AG04450 (cell line): ENCODE data around the gene GNAL. TPM values are rescaled to one million over a fixed set of nuclear protein-coding genes. Genes with fewer than 3 reads are reported as not detected.

Experiments
- CTCF ChIA-PET: fragments of 300-600, 350-600 bp; formaldehyde crosslinking; extraction: SDS; loops from one replicate; lab custom pipeline; 2022; ENCODE audit warnings: antibody characterized with exemption, inconsistent platforms; lab: Charles Lee
- POLR2A ChIA-PET: fragments of 350-600 bp; formaldehyde crosslinking; extraction: SDS; loops from one replicate; lab custom pipeline; 2021; ENCODE audit warnings: antibody characterized with exemption, inconsistent platforms; lab: Yijun Ruan, JAX
- DNase-seq: peaks from one replicate; pipeline ENCODE4 v3.0.0-alpha.2; 2011; ENCODE audit warnings: low read depth, low spot score
- H3K27ac ChIP-seq: one replicate; pipeline ENCODE4 v1.5.1; 2012; ENCODE audit warnings: low read depth, low read length, control low read depth
- H3K27me3 ChIP-seq: one replicate; pipeline ENCODE4 v1.6.0; 2012; ENCODE audit warnings: low read length; ENCODE audit not compliant: control insufficient read depth, insufficient read depth
- H3K4me3 ChIP-seq: 2 replicates; pipeline ENCODE4 v1.5.1; 2011; ENCODE audit warnings: mild to moderate bottlenecking, low read depth, low read length, control low read depth
- H3K9me3 ChIP-seq: 2 replicates; pipeline ENCODE4 v1.5.1; 2012; ENCODE audit warnings: low read length; ENCODE audit not compliant: control insufficient read depth, insufficient read depth
- CTCF ChIP-seq: IDR thresholded peaks from 2 replicates; pipeline ENCODE4 v1.5.1; 2011; ENCODE audit warnings: low read depth, low read length, control low read depth, inconsistent platforms
- polyA plus RNA-seq: library from polyadenylated mRNA; depleted of rRNA; stranded (reverse); fragments of >200 nt; gene quantifications from 2 replicates; pipeline ENCODE4 v1.2.3, GENCODE V29; 2011

The GNAL gene
- polyA plus RNA-seq, 1 experiment = 0.51 TPM

DNA sequence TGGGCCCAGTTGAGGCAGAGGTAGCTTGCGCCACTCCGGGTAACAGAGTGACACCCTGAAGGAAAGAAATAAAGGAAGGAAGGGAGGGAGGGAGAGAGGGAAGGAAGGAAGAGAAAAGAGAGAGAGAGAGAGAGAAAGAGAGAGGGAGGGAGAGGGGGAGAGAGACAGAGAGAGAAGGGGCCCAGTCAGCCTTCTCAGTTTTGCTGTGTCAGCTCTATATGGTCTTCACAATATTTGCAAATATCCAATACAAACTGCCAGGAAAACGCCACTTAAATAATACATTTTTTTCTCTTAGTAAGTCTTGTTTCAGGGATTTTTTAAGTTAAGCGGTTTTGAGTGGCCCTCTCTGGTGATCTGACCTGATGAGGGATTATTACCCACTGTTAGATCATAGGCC lies 156.6 kb downstream of the GNAL start:
- DNase-seq = no peak
- Histone ChIP-seq H3K9me3 (no peaks in the 10 kb centered on the region), H3K27ac (no peak overlapping the region), H3K4me3 (no peak overlapping the region), H3K27me3 (no peaks in the 10 kb centered on the region)
- ChIA-PET POLR2A (no interaction called here), CTCF (interaction anchor here (0.5 to 1.4 kb wide), 3 partner anchors 112 to 190 kb away, joined by 4 to 6 read pairs (median 6); partner anchors contain the start of gene IMPA2)
- TF ChIP-seq CTCF = no peak

DNA sequence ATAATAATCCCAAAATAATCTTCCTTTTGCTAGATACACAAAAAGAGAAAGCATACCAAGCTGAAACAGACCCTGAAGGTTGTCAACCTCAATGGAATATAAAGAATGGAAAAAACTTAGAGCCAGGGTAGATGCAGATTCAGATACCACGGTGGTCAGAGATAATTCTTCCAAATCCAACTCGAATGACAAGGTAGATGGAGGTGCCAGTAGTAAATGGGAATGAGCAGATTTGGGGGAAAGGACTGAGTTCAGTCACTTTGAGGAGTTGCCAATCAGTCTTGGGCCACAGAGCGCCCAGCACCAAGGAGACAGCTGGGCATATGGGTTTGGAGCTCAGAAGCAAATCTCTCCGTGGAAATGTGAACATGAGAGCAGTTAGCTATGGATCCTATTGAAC lies 158.7 kb downstream of the GNAL start:
- no peak for TF ChIP-seq CTCF
- Histone ChIP-seq H3K27ac (no peak overlapping the region), H3K4me3 (no peak overlapping the region), H3K27me3 (no peaks in the 10 kb centered on the region), H3K9me3 (0 out of 2 replicates have a peak, but pooled peaks cover 3% of the 10 kb centered on the region)
- CTCF ChIA-PET = interaction anchor here (1.0 to 2.7 kb wide), 2 partner anchors 115 to 147 kb away, joined by 3 to 8 read pairs; no protein-coding TSS in a partner anchor
- no peak for DNase-seq
- POLR2A ChIA-PET = no interaction called here

DNA sequence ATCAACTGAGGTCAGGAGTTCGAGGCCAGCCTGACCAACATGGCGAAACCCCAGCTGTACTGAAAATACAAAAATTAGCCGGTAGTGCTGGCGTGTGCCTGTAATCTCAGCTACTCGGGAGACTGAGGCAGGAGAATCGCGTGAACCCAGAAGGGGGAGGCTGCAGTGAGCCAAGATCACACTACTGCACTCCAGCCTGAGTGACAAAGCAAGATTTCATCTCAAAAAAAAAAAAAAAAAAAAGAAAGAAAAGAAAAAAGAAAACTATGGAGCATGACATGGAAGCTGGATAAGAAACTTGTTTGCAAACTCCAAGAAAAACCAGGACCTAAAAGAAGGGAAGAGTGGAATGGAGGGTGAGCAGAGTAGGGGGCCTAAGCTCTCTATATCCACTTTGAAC lies 160.2 kb downstream of the GNAL start:
- no peak for DNase-seq
- no peak for TF ChIP-seq CTCF
- ChIA-PET POLR2A (interaction anchor here (0.6 kb wide), 1 partner anchor 40 kb away, joined by 4 read pairs; no protein-coding TSS in a partner anchor), CTCF (interaction anchor here (0.6 to 2.7 kb wide), 3 partner anchors 116 to 193 kb away, joined by 3 to 8 read pairs (median 4); no protein-coding TSS in a partner anchor)
- Histone ChIP-seq H3K27ac (no peak overlapping the region), H3K9me3 (0 out of 2 replicates have a peak, but pooled peaks cover 3% of the 10 kb centered on the region), H3K4me3 (no peak overlapping the region), H3K27me3 (no peaks in the 10 kb centered on the region)

DNA sequence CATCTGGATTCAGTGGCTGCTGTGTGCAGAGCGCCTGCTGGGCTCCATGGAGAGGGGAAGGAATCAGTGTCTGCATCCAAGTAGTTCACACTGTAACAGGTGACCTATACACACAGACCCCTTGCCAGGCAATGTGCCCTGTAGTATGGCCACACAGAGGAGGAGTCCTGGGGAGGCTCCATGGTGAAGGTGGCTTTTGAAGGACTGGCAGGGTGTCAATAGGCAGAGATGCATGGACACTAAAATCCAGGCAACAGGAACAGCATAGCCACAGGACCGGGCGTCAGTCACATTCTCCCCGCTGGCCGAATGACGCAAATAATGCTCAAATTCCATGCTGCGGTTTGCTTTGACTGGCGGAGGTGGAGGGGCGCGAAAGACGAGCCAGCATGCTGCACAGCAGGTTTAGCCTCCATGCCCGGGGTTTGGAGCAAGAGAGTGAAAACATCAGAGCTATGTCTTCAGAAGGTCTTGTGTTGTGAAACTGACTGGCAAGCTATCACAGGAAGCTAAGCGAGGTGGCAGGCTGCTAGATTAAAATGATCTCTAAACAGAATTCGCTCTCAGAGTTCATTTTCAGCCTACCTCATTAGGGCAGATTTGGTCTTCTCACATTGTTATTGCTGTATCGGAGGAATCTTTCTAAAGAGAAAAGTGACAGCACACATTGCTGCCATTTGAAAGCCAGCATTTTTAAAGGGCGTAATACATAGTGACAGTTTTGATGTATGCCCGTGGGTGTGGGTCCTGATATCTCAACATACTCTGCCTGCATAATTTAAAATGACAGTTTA lies 161.0 kb downstream of the GNAL start:
- peak; percentile 83 for DNase-seq
- peak overlapping the region; percentile 97 for H3K4me3 ChIP-seq
- POLR2A ChIA-PET = interaction anchor here (0.6 to 1.0 kb wide), 3 partner anchors 13 to 131 kb away, joined by 3 to 4 read pairs (median 3); partner anchors contain the start of gene IMPA2
- CTCF ChIA-PET = interaction anchor here (1.0 to 2.7 kb wide), 3 partner anchors 88 to 194 kb away, joined by 3 to 8 read pairs (median 4); no protein-coding TSS in a partner anchor
- H3K27ac ChIP-seq = peak overlapping the region; percentile 97
- TF ChIP-seq CTCF = no peak
- H3K27me3 ChIP-seq = no peaks in the 10 kb centered on the region
- 0 out of 2 replicates have a peak, but pooled peaks cover 3% of the 10 kb centered on the region for H3K9me3 ChIP-seq

DNA sequence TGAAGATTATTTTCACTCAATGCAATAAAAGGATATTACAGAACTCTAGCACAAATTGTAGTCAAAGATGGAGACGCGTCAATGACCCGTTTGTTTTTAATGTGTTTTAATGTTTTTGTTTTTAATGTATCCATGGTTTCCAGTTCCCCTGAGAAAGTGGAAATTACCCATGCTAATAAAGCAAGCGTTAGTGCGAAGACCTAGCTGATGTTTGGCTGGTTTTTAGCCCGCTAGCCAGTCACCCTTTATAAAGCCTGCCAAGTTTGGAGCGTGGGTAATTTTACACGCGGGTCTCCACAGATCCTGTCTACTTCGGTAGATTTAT lies 161.7 kb downstream of the GNAL start:
- TF ChIP-seq CTCF = no peak
- ChIA-PET POLR2A (interaction anchor here (0.6 to 1.0 kb wide), 2 partner anchors 13 to 130 kb away, joined by 3 read pairs; partner anchors contain the start of gene IMPA2), CTCF (interaction anchor here (1.0 kb wide), 1 partner anchor 87 kb away, joined by 3 read pairs; no protein-coding TSS in a partner anchor)
- Histone ChIP-seq H3K27ac (peak overlapping the region; percentile 97), H3K27me3 (no peaks in the 10 kb centered on the region), H3K9me3 (0 out of 2 replicates have a peak, but pooled peaks cover 3% of the 10 kb centered on the region), H3K4me3 (peak overlapping the region; percentile 97)
- no peak for DNase-seq
